ENCODE measurements around the gene PLCH2. TPM values are rescaled to one million over a fixed set of nuclear protein-coding genes. Genes with fewer than 3 reads are reported as not detected.

Gene PLCH2
- total and polyA plus RNA-seq, 2 of the 13 experiments (the other 11 are each of a cell fraction or from before 2014, with no cell fraction given), result 0.15 to 0.67 TPM

DNA sequence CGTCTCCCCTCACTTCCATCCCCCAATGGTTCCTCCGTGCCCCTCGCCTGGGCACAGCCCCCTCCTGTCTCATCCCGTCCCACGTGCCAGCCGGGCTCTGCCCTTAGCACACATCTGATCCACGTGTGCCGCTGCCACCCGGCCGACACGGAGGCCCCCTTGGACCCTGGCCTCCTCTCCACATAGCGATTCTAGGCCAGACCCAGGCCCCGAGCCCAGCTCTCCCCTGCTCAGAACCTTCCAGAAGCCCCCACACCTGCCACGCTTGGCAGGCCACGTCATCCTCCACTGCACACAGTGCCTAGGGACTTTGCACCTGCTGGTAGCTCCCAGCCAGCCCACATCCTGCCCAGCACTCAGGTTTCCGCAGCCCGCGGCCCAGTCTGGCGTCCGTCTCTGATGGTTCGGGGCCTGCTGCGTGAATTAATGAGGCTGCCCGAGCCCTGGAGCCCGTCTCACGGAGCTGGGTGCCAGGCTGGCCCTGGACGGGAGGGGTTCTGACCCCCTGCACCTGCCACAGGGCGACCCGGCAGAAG lies 20.1 kb downstream of the PLCH2 start (continued):
- TF ChIP-seq DMTF1 (CRISPR knock-in tag; IDR thresholded peaks at IDR 0.05), result no peak
- TF ChIP-seq ZNF274 (CRISPR knock-in tag; IDR thresholded peaks at IDR 0.05), result 0 out of 2 replicates have a peak, but pooled peaks have one; percentile 21
- no peak for TF ChIP-seq CBX5 (CRISPR knock-in tag; IDR thresholded peaks at IDR 0.05; ENCODE audit: borderline replicate concordance)
- TF ChIP-seq E2F5 (CRISPR knock-in tag; conservative IDR thresholded peaks at IDR 0.05), result no peak
- no peak for TF ChIP-seq ZNF317 (CRISPR knock-in tag; IDR thresholded peaks at IDR 0.05)
- TF ChIP-seq KLF12 (CRISPR knock-in tag; IDR thresholded peaks at IDR 0.05; ENCODE audit: borderline replicate concordance), result no peak
- peak; percentile 61 for TF ChIP-seq RBFOX2 (IDR thresholded peaks at IDR 0.05; ENCODE audit: low read depth, low read length)

DNA sequence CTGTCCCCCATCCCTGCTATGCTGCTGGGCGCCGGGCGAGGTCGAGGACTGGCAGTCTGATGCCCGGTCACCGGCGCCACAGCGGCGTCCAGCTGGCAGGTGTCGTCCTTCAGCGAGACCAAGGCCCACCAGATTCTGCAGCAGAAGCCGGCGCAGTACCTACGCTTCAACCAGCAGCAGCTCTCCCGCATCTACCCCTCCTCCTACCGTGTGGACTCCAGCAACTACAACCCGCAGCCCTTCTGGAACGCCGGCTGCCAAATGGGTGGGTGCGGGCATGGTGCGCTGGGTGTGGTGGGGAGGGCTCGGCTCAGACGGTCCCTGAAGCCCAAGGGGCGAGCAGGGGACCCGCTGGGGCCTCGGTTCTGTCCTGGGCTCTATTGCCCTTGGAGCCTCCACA lies 20.7 kb downstream of the PLCH2 start:
- Histone ChIP-seq H3K4me2 (ENCODE audit: low read depth, low read length) (peak overlapping the region; percentile 51; the same call in 1 of the 2 replicates), H3K79me2 (ENCODE audit: insufficient read depth, low read length) (no peaks in the 10 kb centered on the region), H4K20me1 (ENCODE audit: insufficient read depth, low read length) (no peaks in the 10 kb centered on the region), H3K9ac (ENCODE audit: insufficient read depth, low read depth, low read length) (peak overlapping the region; percentile 29; the same call in 1 of the 2 replicates), H3K9me3 (ENCODE audit: low read length) (no peaks in the 10 kb centered on the region), H3K36me3 (replicated peaks in 1 of 2; ENCODE audit: control insufficient read depth in 1 of 2, insufficient read depth in 2 of 2, low read length in 2 of 2) (no peaks in the 10 kb centered on the region), H3K4me3 (replicated peaks in 1 of 3; ENCODE audit: insufficient read depth in 1 of 3, low read depth in 2 of 3, low read length in 3 of 3) (peak overlapping the region in 2 of 3 experiments; percentile 23 to 38; a peak in 3 of 6 replicates), H3K27ac (ENCODE audit: extremely low read length, insufficient read depth, low read length) (no peak overlapping the region), H3K4me1 (ENCODE audit: insufficient read depth, low read length) (peaks cover 39% of the 10 kb centered on the region), H3K27me3 (ENCODE audit: control insufficient read depth in 1 of 2, insufficient read depth in 2 of 2, low read length in 2 of 2) (peaks cover 32 to 71% of the 10 kb centered on the region in 2 experiments), H2AFZ (ENCODE audit: low read length) (no peak overlapping the region)
- no peak for ATAC-seq
- DNase-seq (ENCODE audit: low spot score), result no peak
- in situ Hi-C loops (cut with HindIII; ENCODE audit: extremely low pct_ligation_motif_present, low pct_unique_long_range_greater_than_20kb) (no loop called here), intact Hi-C loops (cut with micrococcal nuclease; ENCODE audit: unreplicated experiment) (no loop called here)
- FAIRE-seq, result no peak
- CTCF ChIA-PET (ENCODE audit: low intra/inter-chr PET ratio, low total read pairs), result no interaction called here
- TF ChIP-seq, protein P1, sequence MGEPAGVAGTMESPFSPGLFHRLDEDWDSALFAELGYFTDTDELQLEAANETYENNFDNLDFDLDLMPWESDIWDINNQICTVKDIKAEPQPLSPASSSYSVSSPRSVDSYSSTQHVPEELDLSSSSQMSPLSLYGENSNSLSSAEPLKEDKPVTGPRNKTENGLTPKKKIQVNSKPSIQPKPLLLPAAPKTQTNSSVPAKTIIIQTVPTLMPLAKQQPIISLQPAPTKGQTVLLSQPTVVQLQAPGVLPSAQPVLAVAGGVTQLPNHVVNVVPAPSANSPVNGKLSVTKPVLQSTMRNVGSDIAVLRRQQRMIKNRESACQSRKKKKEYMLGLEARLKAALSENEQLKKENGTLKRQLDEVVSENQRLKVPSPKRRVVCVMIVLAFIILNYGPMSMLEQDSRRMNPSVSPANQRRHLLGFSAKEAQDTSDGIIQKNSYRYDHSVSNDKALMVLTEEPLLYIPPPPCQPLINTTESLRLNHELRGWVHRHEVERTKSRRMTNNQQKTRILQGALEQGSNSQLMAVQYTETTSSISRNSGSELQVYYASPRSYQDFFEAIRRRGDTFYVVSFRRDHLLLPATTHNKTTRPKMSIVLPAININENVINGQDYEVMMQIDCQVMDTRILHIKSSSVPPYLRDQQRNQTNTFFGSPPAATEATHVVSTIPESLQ (CRISPR knock-in tag; conservative IDR thresholded peaks at IDR 0.05), result no peak
- TF ChIP-seq ZNF598 (CRISPR knock-in tag; IDR thresholded peaks at IDR 0.05; ENCODE audit: borderline replicate concordance), result 0 out of 2 replicates have a peak, but pooled peaks have one; percentile 5
- TF ChIP-seq, protein P2, sequence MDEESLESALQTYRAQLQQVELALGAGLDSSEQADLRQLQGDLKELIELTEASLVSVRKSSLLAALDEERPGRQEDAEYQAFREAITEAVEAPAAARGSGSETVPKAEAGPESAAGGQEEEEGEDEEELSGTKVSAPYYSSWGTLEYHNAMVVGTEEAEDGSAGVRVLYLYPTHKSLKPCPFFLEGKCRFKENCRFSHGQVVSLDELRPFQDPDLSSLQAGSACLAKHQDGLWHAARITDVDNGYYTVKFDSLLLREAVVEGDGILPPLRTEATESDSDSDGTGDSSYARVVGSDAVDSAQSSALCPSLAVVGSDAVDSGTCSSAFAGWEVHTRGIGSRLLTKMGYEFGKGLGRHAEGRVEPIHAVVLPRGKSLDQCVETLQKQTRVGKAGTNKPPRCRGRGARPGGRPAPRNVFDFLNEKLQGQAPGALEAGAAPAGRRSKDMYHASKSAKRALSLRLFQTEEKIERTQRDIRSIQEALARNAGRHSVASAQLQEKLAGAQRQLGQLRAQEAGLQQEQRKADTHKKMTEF (CRISPR knock-in tag; IDR thresholded peaks at IDR 0.05), result peak; percentile 7; the same call in 1 of the 2 replicates
- BruUV-seq (replicated peaks), result no TSS peak
- WGBS (ENCODE audit: low lambda C conversion rate), result 85% methylated on average over 10 of the region's 26 CpGs
- POLR2A ChIA-PET, result no interaction called here

Measured in HepG2 (cell line).